RCC 7860 (cell line): ENCODE results near the gene ZBTB3.
"Not testable (repeated sequence)": the region's sequence is repeated elsewhere in the genome, so short reads cannot be mapped to it uniquely, and the experiment has no call there.

Experiments used
- DNase-seq: peaks from one replicate; pipeline ENCODE4 v3.0.0-alpha.2; 2015; ENCODE audit warnings: low spot score
- FAIRE-seq: peaks from 2 replicates; lab custom pipeline; 2012; peaks lifted over from hg19 to GRCh38; lab: Jason Lieb, UNC

Gene ZBTB3

GRCh38 chr11:62753736-62754603, at the start of gene ZBTB3:
Gene ZBTB3 (minus strand): TSS chr11:62754160. CDS start chr11:62753664, 496 bp downstream.
- FAIRE-seq (peak; percentile 80), DNase-seq (peak; percentile 99)

- FAIRE-seq (no peak), DNase-seq (no peak)
These were observed 47.1 kb upstream of the ZBTB3 start for GRCh38 chr11:62801071-62801470.

- FAIRE-seq (no peak), DNase-seq (no peak)
These were observed 45.5 kb upstream of the ZBTB3 start for GRCh38 chr11:62799486-62799885.

GRCh38 chr11:62796281-62796680, 42.3 kb upstream of the ZBTB3 start:
- FAIRE-seq (no peak), DNase-seq (no peak)

GRCh38 chr11:62794201-62794775, 40.3 kb upstream of the ZBTB3 start:
- FAIRE-seq (no peak), DNase-seq (no peak)

- DNase-seq (no peak), FAIRE-seq (no peak)
These were observed 38.2 kb upstream of the ZBTB3 start for GRCh38 chr11:62792202-62792575.

GRCh38 chr11:62791501-62792201, 37.7 kb upstream of the ZBTB3 start, which contains the start of gene TMEM223:
Gene TMEM223 (minus strand): TSS chr11:62792006. CDS start chr11:62791994, 12 bp downstream.
- FAIRE-seq (no peak), DNase-seq (peak; percentile 55)

- no peak for DNase-seq
- FAIRE-seq = no peak
These were observed 35.6 kb upstream of the ZBTB3 start for GRCh38 chr11:62789576-62789975.

GRCh38 chr11:62788991-62789390, 35.0 kb upstream of the ZBTB3 start:
- FAIRE-seq = no peak
- no peak for DNase-seq

- FAIRE-seq (peak; percentile 7), DNase-seq (peak; percentile 91)
These were observed 33.2 kb upstream of the ZBTB3 start, which contains the start of gene TMEM179B for GRCh38 chr11:62787005-62787759. Gene TMEM179B (plus strand): TSS chr11:62787402. CDS start chr11:62787432, 30 bp downstream.

- no peak for FAIRE-seq
- peak; percentile 66 for DNase-seq
These were observed 32.5 kb upstream of the ZBTB3 start for GRCh38 chr11:62786318-62787004.

- DNase-seq = no peak
- FAIRE-seq = no peak
These were observed 28.8 kb upstream of the ZBTB3 start for GRCh38 chr11:62782753-62783152.

- no peak for FAIRE-seq
- no peak for DNase-seq
These were observed 24.5 kb upstream of the ZBTB3 start for GRCh38 chr11:62778441-62778840.

GRCh38 chr11:62777389-62777788, 23.4 kb upstream of the ZBTB3 start:
- FAIRE-seq = no peak
- no peak for DNase-seq

- FAIRE-seq (no peak), DNase-seq (no peak)
These were observed 21.7 kb upstream of the ZBTB3 start for GRCh38 chr11:62775646-62776045.

- DNase-seq (no peak), FAIRE-seq (no peak)
These were observed 20.4 kb upstream of the ZBTB3 start for GRCh38 chr11:62774407-62774806.

GRCh38 chr11:62771144-62772021, 17.4 kb upstream of the ZBTB3 start, which contains the start of gene TAF6L:
Gene TAF6L (plus strand): TSS chr11:62771396. CDS start chr11:62775784, 4,388 bp downstream.
- peak; percentile 87 for DNase-seq
- peak; percentile 24 for FAIRE-seq

- FAIRE-seq (no peak), DNase-seq (no peak)
These were observed 16.8 kb upstream of the ZBTB3 start for GRCh38 chr11:62770778-62771143.

GRCh38 chr11:62760867-62761227, 6.9 kb upstream of the ZBTB3 start:
- FAIRE-seq, DNase-seq: not testable (repeated sequence)
